CD4-positive, alpha-beta T cell treated with Interleukin-6 for 4 hours (primary cell): ENCODE data around the gene CLEC18A.
"Not testable (repeated sequence)": the region's sequence is repeated elsewhere in the genome, so short reads cannot be mapped to it uniquely, and the experiment has no call there.

ENCODE experiments used
- DNase-seq: peaks from one replicate; pipeline ENCODE4 v3.0.0-alpha.2; 2020; ENCODE audit warnings: mixed read lengths

The CLEC18A gene

GRCh38 chr16:69952572-69953355 is 1.6 kb downstream of the CLEC18A start:
- DNase-seq: not testable (repeated sequence)

GRCh38 chr16:69954241-69954640 is 3.1 kb downstream of the CLEC18A start:
- DNase-seq: not testable (repeated sequence)

- not testable (repeated sequence) for DNase-seq
These were observed 12.2 kb downstream of the CLEC18A start for GRCh38 chr16:69963312-69963711.

- DNase-seq: not testable (repeated sequence)
These were observed 14.0 kb downstream of the CLEC18A start for GRCh38 chr16:69964960-69965660.

GRCh38 chr16:69965661-69966054 is 14.5 kb downstream of the CLEC18A start:
- DNase-seq: not testable (repeated sequence)

- DNase-seq: not testable (repeated sequence)
These were observed 16.6 kb downstream of the CLEC18A start for GRCh38 chr16:69967688-69968087.

GRCh38 chr16:69968125-69968524 is 17.0 kb downstream of the CLEC18A start:
- DNase-seq: not testable (repeated sequence)

GRCh38 chr16:69969657-69970056 is 18.5 kb downstream of the CLEC18A start:
- DNase-seq: not testable (repeated sequence)

GRCh38 chr16:69972120-69972519 is 21.0 kb downstream of the CLEC18A start:
- DNase-seq: not testable (repeated sequence)

- DNase-seq: not testable (repeated sequence)
These were observed 21.8 kb downstream of the CLEC18A start for GRCh38 chr16:69972935-69973334.

GRCh38 chr16:69985196-69985595 is 34.1 kb downstream of the CLEC18A start:
- not testable (repeated sequence) for DNase-seq

GRCh38 chr16:69997956-69998355 is 46.8 kb downstream of the CLEC18A start:
- not testable (repeated sequence) for DNase-seq

GRCh38 chr16:69999801-70000200 is 48.7 kb downstream of the CLEC18A start:
- not testable (repeated sequence) for DNase-seq

- not testable (repeated sequence) for DNase-seq
These were observed 52.4 kb downstream of the CLEC18A start for GRCh38 chr16:70003511-70003910.

GRCh38 chr16:70008604-70009003 is 57.5 kb downstream of the CLEC18A start:
- DNase-seq: not testable (repeated sequence)

- not testable (repeated sequence) for DNase-seq
These were observed 59.5 kb downstream of the CLEC18A start for GRCh38 chr16:70010615-70011014.

- DNase-seq: not testable (repeated sequence)
These were observed 60.0 kb downstream of the CLEC18A start for GRCh38 chr16:70011120-70011519.

GRCh38 chr16:70012354-70012753 is 61.2 kb downstream of the CLEC18A start:
- DNase-seq: not testable (repeated sequence)

- not testable (repeated sequence) for DNase-seq
These were observed 61.8 kb downstream of the CLEC18A start for GRCh38 chr16:70012951-70013350.
